Measurements from ENCODE around the gene ZBTB7A.

The ZBTB7A gene

DNA sequence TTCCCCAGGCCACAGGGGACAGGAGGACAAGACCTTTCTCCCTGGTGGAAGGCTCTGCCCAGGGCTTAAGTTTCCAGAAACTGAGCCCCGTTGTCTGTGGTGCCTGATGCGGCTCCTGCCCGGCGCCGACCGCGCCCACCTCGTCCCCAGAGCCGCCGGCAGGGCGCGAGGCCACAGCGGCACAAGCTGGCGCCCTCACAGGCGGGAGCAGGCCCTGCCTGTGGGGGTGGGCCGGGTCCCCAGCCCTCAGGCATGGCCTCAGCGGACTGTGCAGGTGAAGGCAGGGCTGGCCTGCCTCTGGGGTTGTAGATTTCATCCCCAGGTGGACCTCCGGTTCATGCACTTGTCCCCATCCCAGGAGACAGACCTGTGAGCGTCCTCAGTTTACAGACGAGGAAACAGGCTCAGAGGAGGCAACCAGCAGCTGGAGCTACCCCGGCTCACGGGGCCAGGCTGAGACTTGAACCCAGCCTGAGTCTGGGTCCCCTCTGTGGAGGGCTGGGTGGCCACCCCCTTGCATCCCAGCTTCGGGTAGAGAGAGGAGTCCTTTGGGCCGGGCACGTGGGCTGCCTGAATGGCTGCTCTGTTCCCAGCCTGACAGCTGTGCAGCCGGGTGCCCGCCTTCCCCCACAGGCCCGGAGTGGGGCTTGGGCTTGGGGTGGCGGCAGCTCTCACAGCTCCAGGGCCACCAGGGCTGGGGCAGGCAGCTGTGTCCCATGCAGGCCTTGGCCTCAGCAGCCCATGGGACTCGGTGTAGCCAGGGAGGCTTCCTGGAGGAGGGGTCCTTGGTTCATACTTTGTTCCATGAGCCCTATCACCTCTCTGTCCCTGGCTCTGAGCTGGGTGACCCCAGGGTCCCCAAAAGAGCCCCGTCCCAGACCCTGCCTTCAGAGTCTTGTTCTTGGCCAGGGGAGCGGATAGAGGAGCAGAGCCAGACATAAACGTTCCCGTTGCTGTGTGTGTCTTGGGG lies 32.4 kb downstream of the ZBTB7A start:
- no peak for DNase-seq

GRCh38 chr19:4033028-4033956 lies 33.4 kb downstream of the ZBTB7A start:
- DNase-seq: no peak

DNA sequence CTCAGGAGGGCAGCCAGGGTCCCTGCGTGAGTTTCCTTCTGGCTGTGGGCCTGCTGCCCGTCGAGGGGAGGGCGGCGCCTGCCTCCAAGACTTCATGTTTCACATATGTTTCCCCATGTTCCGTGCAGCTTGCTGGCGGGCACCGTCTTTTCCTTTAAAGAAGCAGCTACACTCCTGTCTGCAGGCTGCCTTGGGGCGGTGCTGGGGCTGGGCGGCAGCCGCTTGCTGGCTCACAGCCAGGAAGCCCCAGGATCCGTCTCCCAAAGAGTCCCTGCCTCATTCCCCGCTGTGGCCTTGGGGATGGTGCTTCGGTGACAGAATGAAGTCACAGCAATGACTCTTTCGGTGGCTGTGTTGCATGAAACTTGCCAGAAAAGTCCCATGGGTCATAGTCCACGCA lies 34.3 kb downstream of the ZBTB7A start:
- no peak for DNase-seq

- DNase-seq: no peak
Observed at GRCh38 chr19:4031420-4031819, 35.3 kb downstream of the ZBTB7A start.

GRCh38 chr19:4030981-4031380 lies 35.7 kb downstream of the ZBTB7A start:
- DNase-seq: no peak

- no peak for DNase-seq
Observed at GRCh38 chr19:4030552-4030951, 36.1 kb downstream of the ZBTB7A start.

DNA sequence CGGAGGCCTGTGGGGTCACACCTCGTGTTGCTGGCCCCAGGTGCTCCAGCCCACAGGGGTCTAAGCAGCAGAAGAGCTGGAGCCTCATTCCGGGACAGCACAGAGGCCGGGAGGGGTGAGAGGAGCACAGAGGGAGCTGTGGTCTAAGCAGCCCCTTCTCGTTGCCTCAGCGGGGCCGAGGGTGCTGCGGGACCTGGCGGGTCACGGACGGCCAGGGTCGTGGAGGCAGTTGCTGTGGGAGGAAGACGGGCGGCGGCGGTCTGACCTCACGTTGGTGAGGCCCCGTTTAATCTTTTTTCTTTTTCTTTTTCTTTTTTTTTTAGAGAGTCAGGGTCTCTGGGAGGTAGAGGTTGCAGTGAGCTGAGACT lies 37.5 kb downstream of the ZBTB7A start:
- no peak for DNase-seq

DNA sequence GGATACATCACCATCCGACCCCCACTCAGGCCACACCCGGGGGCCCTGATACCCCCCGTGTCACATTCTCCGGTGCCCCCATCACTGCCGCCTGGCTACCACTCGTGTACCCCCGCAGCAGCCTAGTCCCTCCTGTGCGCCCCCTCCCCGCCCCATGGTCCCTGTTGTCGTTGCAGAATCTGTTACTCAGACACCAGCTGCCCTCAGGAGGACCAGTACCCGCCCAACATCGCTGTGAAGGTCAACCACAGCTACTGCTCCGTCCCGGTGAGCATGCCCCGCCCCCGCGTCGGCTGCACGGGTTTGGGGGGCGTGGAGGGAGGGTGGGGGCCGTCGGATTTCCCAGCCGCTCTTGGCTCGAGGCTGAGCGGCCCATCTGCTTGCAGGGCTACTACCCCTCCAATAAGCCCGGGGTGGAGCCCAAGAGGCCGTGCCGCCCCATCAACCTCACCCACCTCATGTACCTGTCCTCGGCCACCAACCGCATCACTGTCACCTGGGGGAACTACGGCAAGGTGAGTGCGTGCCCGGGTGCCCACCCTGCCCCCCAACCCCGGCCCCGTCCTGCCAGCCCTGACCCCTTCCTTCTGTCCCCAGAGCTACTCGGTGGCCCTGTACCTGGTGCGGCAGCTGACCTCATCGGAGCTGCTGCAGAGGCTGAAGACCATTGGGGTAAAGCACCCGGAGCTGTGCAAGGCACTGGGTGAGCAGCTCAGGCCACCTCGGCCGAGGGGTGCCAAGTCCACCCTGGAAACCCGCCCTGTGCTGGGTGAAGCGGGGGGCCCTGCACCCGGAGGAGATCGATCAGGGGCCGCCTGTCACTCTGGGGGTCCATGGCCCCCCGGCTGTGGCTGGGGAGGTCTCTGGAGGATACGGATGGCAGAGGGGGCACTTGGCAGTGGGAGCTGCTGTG lies 38.1 kb downstream of the ZBTB7A start:
- DNase-seq: no peak

GRCh38 chr19:4027146-4027545 lies 39.6 kb downstream of the ZBTB7A start:
- DNase-seq: no peak

DNA sequence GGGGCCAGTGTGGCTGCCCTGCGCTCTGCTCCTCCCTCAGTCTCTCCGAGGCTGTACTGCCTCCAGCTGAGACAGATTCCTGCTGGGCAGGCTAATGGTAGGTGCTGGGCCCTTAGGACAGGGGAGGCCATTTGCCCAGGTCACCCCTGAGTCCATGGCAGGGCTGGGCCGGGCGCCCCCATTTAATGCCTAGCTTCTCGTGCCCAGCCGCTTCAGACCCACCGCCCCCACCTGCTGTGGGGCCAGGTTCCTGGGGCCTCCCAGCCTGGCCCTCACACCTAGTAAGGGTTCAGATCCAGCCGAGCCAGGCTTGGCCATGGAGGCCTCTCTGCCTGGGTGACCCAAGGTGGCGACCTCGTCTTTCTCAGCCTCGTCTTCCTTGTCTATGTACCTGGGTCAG lies 41.4 kb downstream of the ZBTB7A start:
- DNase-seq: no peak

GRCh38 chr19:4023600-4024398 lies 42.9 kb downstream of the ZBTB7A start:
- no peak for DNase-seq

- DNase-seq: no peak
Observed at GRCh38 chr19:4019578-4019977, 47.1 kb downstream of the ZBTB7A start.

GRCh38 chr19:4018775-4019504 lies 47.8 kb downstream of the ZBTB7A start:
- DNase-seq: no peak

GRCh38 chr19:4018140-4018613 lies 48.5 kb downstream of the ZBTB7A start:
- no peak for DNase-seq

DNA sequence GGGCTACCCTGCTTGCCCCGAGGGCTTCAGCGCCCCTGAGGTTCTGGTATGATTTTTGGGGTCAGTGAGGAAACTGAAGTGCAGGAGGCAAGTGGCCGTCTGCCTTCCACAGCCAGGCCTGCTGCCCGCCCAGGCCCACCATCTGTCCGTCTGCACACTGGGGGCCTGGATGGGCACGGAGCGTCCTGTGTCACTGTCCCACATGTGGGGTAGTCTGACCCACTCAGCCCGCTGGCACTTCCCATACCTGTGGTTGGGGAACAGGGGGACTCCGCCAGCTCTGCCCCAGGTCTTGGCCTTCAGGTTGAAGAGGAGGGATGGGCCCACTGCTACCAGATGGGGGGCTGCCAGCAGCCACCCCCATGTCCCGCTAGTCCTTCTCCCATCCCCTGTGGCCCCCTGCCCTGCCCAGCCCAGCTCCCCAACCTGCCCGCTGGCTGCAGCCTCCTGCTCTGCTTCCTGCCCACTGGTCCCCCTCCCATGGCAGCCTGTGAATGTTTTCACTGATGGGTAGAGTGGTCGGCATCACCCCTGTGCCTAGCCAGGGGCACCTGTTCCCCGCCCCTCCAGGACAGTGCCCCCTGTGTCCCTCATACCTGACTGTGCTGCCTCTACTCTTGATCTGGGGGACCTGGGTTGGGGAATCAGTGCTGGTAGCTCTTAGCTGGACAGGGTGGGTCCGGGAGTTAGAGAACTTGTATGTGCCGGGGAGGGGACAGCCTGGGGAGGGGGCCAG lies 49.6 kb downstream of the ZBTB7A start:
- DNase-seq: no peak

DNA sequence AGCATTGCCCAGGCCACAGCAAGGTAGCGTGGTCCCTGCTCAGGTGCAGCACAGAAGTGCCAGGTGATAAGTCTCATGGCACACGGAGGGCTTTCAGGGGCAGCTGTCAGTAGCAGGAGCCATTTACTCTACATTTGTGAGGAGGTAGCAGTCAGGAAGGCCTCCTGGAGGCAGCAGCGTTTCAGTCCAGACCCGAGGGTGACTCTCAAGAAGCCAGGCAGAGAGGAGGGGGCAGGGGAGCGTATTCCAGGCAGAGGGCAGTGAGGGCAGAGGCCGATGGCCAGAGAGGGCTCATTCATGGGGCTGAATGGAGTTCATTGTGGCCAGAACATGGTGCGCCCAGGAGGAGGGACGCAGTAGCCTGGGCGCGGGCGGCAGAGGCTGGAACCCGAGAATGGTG lies 50.2 kb downstream of the ZBTB7A start:
- no peak for DNase-seq

DNA sequence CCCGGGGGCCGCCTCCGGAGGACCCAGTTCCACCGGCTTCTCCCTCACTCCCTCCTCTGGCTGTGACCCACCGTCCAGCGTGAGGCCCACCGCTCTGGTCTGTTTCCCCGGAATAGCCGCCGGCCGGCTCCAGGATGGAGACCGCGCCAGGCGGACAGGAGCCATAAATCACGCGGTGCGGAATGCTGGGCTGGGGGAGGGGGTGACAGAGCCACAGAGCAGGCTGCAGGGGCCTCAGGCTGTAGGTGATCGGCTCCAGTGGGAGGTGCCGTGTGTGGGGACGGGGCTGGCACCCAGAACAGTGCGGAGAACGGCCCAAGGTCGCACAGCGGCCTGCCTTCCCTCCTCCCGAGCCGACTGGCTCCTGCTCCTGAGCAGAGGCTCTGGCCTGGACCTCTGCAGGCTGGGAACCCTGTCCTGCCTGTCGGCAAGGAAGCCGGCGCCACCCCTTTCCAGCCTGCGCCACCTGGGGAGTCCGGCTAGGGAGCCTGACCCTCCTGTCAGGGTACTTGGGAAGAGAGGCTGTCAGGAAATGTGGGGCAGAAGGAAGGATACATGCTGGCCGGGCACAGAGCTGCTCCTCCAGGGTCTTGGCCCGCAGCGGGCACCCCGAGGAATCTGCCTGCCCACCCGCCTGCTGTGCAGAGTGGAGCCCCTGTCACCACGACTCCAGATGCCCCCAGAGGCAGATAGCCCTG lies 50.8 kb downstream of the ZBTB7A start:
- no peak for DNase-seq

GRCh38 chr19:4014541-4015491 lies 51.9 kb downstream of the ZBTB7A start:
- peak; percentile 37 to 62 for DNase-seq
